Right lobe of liver (tissue), 6 donors: ENCODE data around the gene GATA3. TPM values are rescaled to one million over a fixed set of nuclear protein-coding genes. Genes with fewer than 3 reads are reported as not detected.

Source experiments
- ATAC-seq, 4 donors: fragments of 200-7000 bp; cut with Tn5 transposase; one replicate each; pipeline ENCODE4 v1.9.1; 2020; ENCODE audit warnings: mild to moderate bottlenecking in 4 of 4, moderate library complexity in 4 of 4
- DNase-seq, 3 donors: peaks; one replicate each; pipeline ENCODE4 v3.0.0-alpha.2; 2020
- H3K27ac ChIP-seq, 3 donors: fragments of 200-600 bp; one replicate each; pipeline ENCODE4 v1.8.0; 2022
- H3K27me3 ChIP-seq, 2 donors: fragments of 200-600 bp; one replicate each; pipeline ENCODE4 v1.8.0; 2022
- H3K36me3 ChIP-seq, 4 donors: fragments of 200-600 bp; sonication (generic) in 1 of 4; one replicate each; pipeline versions ENCODE4 v1.5.1 to v1.8.0; 2017 to 2022; ENCODE audit warnings: control low read depth in 1 of 4
- H3K4me1 ChIP-seq, 4 donors: fragments of 200-600 bp; sonication (generic) in 1 of 4; one replicate each; pipeline versions ENCODE4 v1.5.1 to v1.8.0; 2017 to 2022; ENCODE audit warnings: control low read depth in 1 of 4
- H3K4me3 ChIP-seq, 3 donors: fragments of 200-600 bp; one replicate each; pipeline ENCODE4 v1.8.0; 2022
- H3K9me3 ChIP-seq, 4 donors: fragments of 200-600 bp; sonication (generic) in 1 of 4; one replicate each; pipeline versions ENCODE4 v1.5.1 to v1.8.0; 2017 to 2022; ENCODE audit warnings: control low read depth in 1 of 4
- CTCF ChIP-seq, 4 donors: fragments of 200-600 bp in 3 of 4; fragments of 450-650 bp in 1 of 4; IDR thresholded peaks; one replicate each; pipeline versions ENCODE4 v1.5.1 to v1.8.0; 2016 to 2022; ENCODE audit warnings: antibody characterized with exemption in 4 of 4, mild to moderate bottlenecking in 2 of 4
- POLR2A ChIP-seq: fragments of 450-650 bp; IDR thresholded peaks from one replicate; pipeline ENCODE4 v1.6.1; 2017; ENCODE audit warnings: antibody characterized with exemption, mild to moderate bottlenecking
- WGBS: methylation state at CpG from one replicate; pipeline ENCODE4 v1.1.6; 2018; ENCODE audit warnings: low coverage, low lambda C conversion rate; ENCODE audit not compliant: insufficient coverage; ENCODE audit errors: missing lambda C conversion rate; 5-methylcytosine and 5-hydroxymethylcytosine counted together
- intact Hi-C, 2 donors: fragments of 100-400 bp; cut with DNase I; formaldehyde crosslinking; loops; one replicate each; pipeline versions ENCODE4 v1.11.2 to v1.14.1; 2022
- total RNA-seq, 6 experiments: library from RNA; depleted of rRNA in 2 of 6; stranded (reverse); fragments of >200 nt in 2 of 6; fragmentation: NEBNext Ultra II Directional in 3 of 6; extraction: Animal tissue kit (Norgen Biotek cat#: 25700) in 3 of 6; gene quantifications; one replicate each; pipeline versions ENCODE4 v1.1.0 to v1.2.4, GENCODE V29; 2016 to 2023
- donor health status: DM: no; HTN: yes; CAD: no.
- donor health status: DM: no; HTN: no; CAD: no.
- donor health status: DM: no; HTN: no; CAD: no.
- donor health status: DM: no; HTN: yes; CAD: no.
- donor health status: DM: no; HTN: yes; CAD: no.

The GATA3 gene
- total RNA-seq, 6 experiments from 2014 or later, result 0.26 to 1.0 (median 0.53) TPM; not detected in 1

- TF ChIP-seq CTCF (IDR thresholded peaks at IDR 0.05) (no peak), POLR2A (no peak)
- Histone ChIP-seq H3K4me3 (no peak overlapping the region), H3K9me3 (no peaks in the 10 kb centered on the region), H3K27ac (no peak overlapping the region), H3K27me3 (no peaks in the 10 kb centered on the region), H3K4me1 (no peaks in the 10 kb centered on the region), H3K36me3 (no peaks in the 10 kb centered on the region)
- intact Hi-C loops, result no loop called here
- 32% methylated on average over 5 of the region's 13 CpGs for WGBS
- no peak for DNase-seq
- ATAC-seq, result no peak
Measured at GRCh38 chr10:8102708-8103401, 48.4 kb downstream of the GATA3 start.

- no peaks in the 10 kb centered on the region for H3K9me3 ChIP-seq
- no peak overlapping the region for H3K27ac ChIP-seq
- ATAC-seq, result no peak
- no peaks in the 10 kb centered on the region for H3K4me1 ChIP-seq
- TF ChIP-seq POLR2A (no peak), CTCF (IDR thresholded peaks at IDR 0.05) (no peak)
- no peaks in the 10 kb centered on the region for H3K36me3 ChIP-seq
- DNase-seq, result no peak
- WGBS, result 23% methylated on average over 8 of the region's 8 CpGs
- H3K4me3 ChIP-seq, result no peak overlapping the region
- intact Hi-C loops, result no loop called here
- H3K27me3 ChIP-seq, result no peaks in the 10 kb centered on the region
Measured at GRCh38 chr10:8103543-8103942, 49.1 kb downstream of the GATA3 start.

GRCh38 chr10:8104005-8104404 lies 49.5 kb downstream of the GATA3 start:
- intact Hi-C loops, result no loop called here
- DNase-seq, result no peak
- TF ChIP-seq CTCF (IDR thresholded peaks at IDR 0.05) (no peak), POLR2A (no peak)
- Histone ChIP-seq H3K4me3 (no peak overlapping the region), H3K4me1 (no peaks in the 10 kb centered on the region), H3K9me3 (no peaks in the 10 kb centered on the region), H3K36me3 (no peaks in the 10 kb centered on the region), H3K27me3 (no peaks in the 10 kb centered on the region), H3K27ac (no peak overlapping the region)
- ATAC-seq, result no peak
- WGBS, result 57% methylated on average over 3 of the region's 3 CpGs

GRCh38 chr10:8104721-8105120 lies 50.2 kb downstream of the GATA3 start:
- Histone ChIP-seq H3K27me3 (no peaks in the 10 kb centered on the region), H3K27ac (no peak overlapping the region), H3K4me3 (no peak overlapping the region), H3K4me1 (no peaks in the 10 kb centered on the region), H3K36me3 (no peaks in the 10 kb centered on the region), H3K9me3 (no peaks in the 10 kb centered on the region)
- DNase-seq, result no peak
- 21% methylated on average over 5 of the region's 7 CpGs for WGBS
- intact Hi-C loops, result no loop called here
- TF ChIP-seq CTCF (IDR thresholded peaks at IDR 0.05), result no peak
- ATAC-seq, result no peak

GRCh38 chr10:8105932-8106331 lies 51.4 kb downstream of the GATA3 start:
- H3K36me3 ChIP-seq, result no peaks in the 10 kb centered on the region
- no peak for DNase-seq
- no peak overlapping the region for H3K27ac ChIP-seq
- TF ChIP-seq CTCF (IDR thresholded peaks at IDR 0.05) (no peak), POLR2A (no peak)
- H3K4me1 ChIP-seq, result no peaks in the 10 kb centered on the region
- H3K27me3 ChIP-seq, result no peaks in the 10 kb centered on the region
- ATAC-seq, result no peak
- no peaks in the 10 kb centered on the region for H3K9me3 ChIP-seq
- intact Hi-C loops, result no loop called here
- 50% methylated on average over 1 of the region's 2 CpGs for WGBS
- H3K4me3 ChIP-seq, result no peak overlapping the region
